Measurements from ENCODE around the gene PMPCA.

PMPCA gene

GRCh38 chr9:136396219-136396515, 14.3 kb upstream of the PMPCA start:
- H3K4me1 ChIP-seq (ENCODE audit: insufficient read depth, low read length, poor library complexity, severe bottlenecking) = peaks cover 18% of the 10 kb centered on the region
- no peak overlapping the region for H3K4me3 ChIP-seq (ENCODE audit: low read length, poor library complexity, severe bottlenecking)
- peaks cover 39% of the 10 kb centered on the region; the same call in 1 of the 2 replicates for H3K36me3 ChIP-seq (ENCODE audit: insufficient read depth, low read length)
- peaks cover 21% of the 10 kb centered on the region for H4K20me1 ChIP-seq (ENCODE audit: insufficient read depth, low read length, poor library complexity, severe bottlenecking)
- TF ChIP-seq CTCF (conservative IDR thresholded peaks at IDR 0.05; ENCODE audit: low read length) (no peak), EZH2phosphoT487 (IDR thresholded peaks at IDR 0.05; ENCODE audit: borderline replicate concordance) (no peak)
- no peak overlapping the region for H3K4me2 ChIP-seq (ENCODE audit: low read depth, low read length, poor library complexity, severe bottlenecking)
- H3F3A ChIP-seq (ENCODE audit: low read depth) = no peaks in the 10 kb centered on the region
- no peak overlapping the region for H2AFZ ChIP-seq (ENCODE audit: low read length)
- no peaks in the 10 kb centered on the region for H3K9me2 ChIP-seq (replicated peaks; ENCODE audit: low read depth, low read length)
- no peak overlapping the region for H3K9ac ChIP-seq (ENCODE audit: low read depth, low read length, poor library complexity, severe bottlenecking)
- no peaks in the 10 kb centered on the region for H3K27me3 ChIP-seq (ENCODE audit: insufficient read depth, low read length, poor library complexity, severe bottlenecking)
- H3K9me3 ChIP-seq (ENCODE audit: insufficient read depth, low read depth, low read length) = no peaks in the 10 kb centered on the region
- peaks cover 27% of the 10 kb centered on the region for H3K79me2 ChIP-seq (ENCODE audit: insufficient read depth, low read length)

GRCh38 chr9:136397643-136398042, 12.8 kb upstream of the PMPCA start:
- Histone ChIP-seq H3K9me3 (ENCODE audit: insufficient read depth, low read depth, low read length) (no peaks in the 10 kb centered on the region), H3K4me2 (ENCODE audit: low read depth, low read length, poor library complexity, severe bottlenecking) (no peak overlapping the region), H3K4me1 (ENCODE audit: insufficient read depth, low read length, poor library complexity, severe bottlenecking) (peaks cover 18% of the 10 kb centered on the region), H3K36me3 (ENCODE audit: insufficient read depth, low read length) (peaks cover 29% of the 10 kb centered on the region; the same call in 1 of the 2 replicates), H3K9me2 (replicated peaks; ENCODE audit: low read depth, low read length) (no peaks in the 10 kb centered on the region), H3K4me3 (ENCODE audit: low read length, poor library complexity, severe bottlenecking) (no peak overlapping the region), H4K20me1 (ENCODE audit: insufficient read depth, low read length, poor library complexity, severe bottlenecking) (peaks cover 21% of the 10 kb centered on the region), H3K79me2 (ENCODE audit: insufficient read depth, low read length) (peaks cover 27% of the 10 kb centered on the region), H3K27me3 (ENCODE audit: insufficient read depth, low read length, poor library complexity, severe bottlenecking) (no peaks in the 10 kb centered on the region), H3F3A (ENCODE audit: low read depth) (no peaks in the 10 kb centered on the region), H3K9ac (ENCODE audit: low read depth, low read length, poor library complexity, severe bottlenecking) (no peak overlapping the region), H2AFZ (ENCODE audit: low read length) (no peak overlapping the region)
- no peak for TF ChIP-seq CTCF (conservative IDR thresholded peaks at IDR 0.05; ENCODE audit: low read length)
- TF ChIP-seq EZH2phosphoT487 (IDR thresholded peaks at IDR 0.05; ENCODE audit: borderline replicate concordance) = no peak

GRCh38 chr9:136398286-136398685, 12.2 kb upstream of the PMPCA start:
- peak overlapping the region; percentile 75 for H3K9ac ChIP-seq (ENCODE audit: low read depth, low read length, poor library complexity, severe bottlenecking)
- peaks cover 29% of the 10 kb centered on the region; the same call in 1 of the 2 replicates for H3K36me3 ChIP-seq (ENCODE audit: insufficient read depth, low read length)
- H4K20me1 ChIP-seq (ENCODE audit: insufficient read depth, low read length, poor library complexity, severe bottlenecking) = peaks cover 21% of the 10 kb centered on the region
- no peaks in the 10 kb centered on the region for H3F3A ChIP-seq (ENCODE audit: low read depth)
- H3K4me3 ChIP-seq (ENCODE audit: low read length, poor library complexity, severe bottlenecking) = peak overlapping the region; percentile 90
- H3K79me2 ChIP-seq (ENCODE audit: insufficient read depth, low read length) = peaks cover 27% of the 10 kb centered on the region
- TF ChIP-seq CTCF (conservative IDR thresholded peaks at IDR 0.05; ENCODE audit: low read length) (no peak), EZH2phosphoT487 (IDR thresholded peaks at IDR 0.05; ENCODE audit: borderline replicate concordance) (no peak)
- peaks cover 21% of the 10 kb centered on the region for H3K4me1 ChIP-seq (ENCODE audit: insufficient read depth, low read length, poor library complexity, severe bottlenecking)
- peak overlapping the region; percentile 85 for H3K4me2 ChIP-seq (ENCODE audit: low read depth, low read length, poor library complexity, severe bottlenecking)
- no peaks in the 10 kb centered on the region for H3K9me3 ChIP-seq (ENCODE audit: insufficient read depth, low read depth, low read length)
- H3K27me3 ChIP-seq (ENCODE audit: insufficient read depth, low read length, poor library complexity, severe bottlenecking) = no peaks in the 10 kb centered on the region
- no peaks in the 10 kb centered on the region for H3K9me2 ChIP-seq (replicated peaks; ENCODE audit: low read depth, low read length)
- H2AFZ ChIP-seq (ENCODE audit: low read length) = no peak overlapping the region

Data from Loucy (cell line).